ENCODE data around the gene SRCAP.

- TF ChIP-seq EZH2phosphoT487 (IDR thresholded peaks at IDR 0.05) = no peak
- TF ChIP-seq, protein P1, sequence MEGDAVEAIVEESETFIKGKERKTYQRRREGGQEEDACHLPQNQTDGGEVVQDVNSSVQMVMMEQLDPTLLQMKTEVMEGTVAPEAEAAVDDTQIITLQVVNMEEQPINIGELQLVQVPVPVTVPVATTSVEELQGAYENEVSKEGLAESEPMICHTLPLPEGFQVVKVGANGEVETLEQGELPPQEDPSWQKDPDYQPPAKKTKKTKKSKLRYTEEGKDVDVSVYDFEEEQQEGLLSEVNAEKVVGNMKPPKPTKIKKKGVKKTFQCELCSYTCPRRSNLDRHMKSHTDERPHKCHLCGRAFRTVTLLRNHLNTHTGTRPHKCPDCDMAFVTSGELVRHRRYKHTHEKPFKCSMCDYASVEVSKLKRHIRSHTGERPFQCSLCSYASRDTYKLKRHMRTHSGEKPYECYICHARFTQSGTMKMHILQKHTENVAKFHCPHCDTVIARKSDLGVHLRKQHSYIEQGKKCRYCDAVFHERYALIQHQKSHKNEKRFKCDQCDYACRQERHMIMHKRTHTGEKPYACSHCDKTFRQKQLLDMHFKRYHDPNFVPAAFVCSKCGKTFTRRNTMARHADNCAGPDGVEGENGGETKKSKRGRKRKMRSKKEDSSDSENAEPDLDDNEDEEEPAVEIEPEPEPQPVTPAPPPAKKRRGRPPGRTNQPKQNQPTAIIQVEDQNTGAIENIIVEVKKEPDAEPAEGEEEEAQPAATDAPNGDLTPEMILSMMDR (IDR thresholded peaks at IDR 0.05) = no peak
Observed at GRCh38 chr16:30662449-30662848, 36.5 kb upstream of the SRCAP start.

All from neural progenitor cell (in vitro differentiated cells).